ENCODE measurements around the gene FBLN5. TPM values are rescaled to one million over a fixed set of nuclear protein-coding genes. Genes with fewer than 3 reads are reported as not detected.
A peak's percentile ranks its signal among the peaks of the same experiment; 100 is the strongest.

The FBLN5 gene
- total and polyA plus RNA-seq, 8 donors = 20.1 to 151 (median 48.6) TPM

GRCh38 chr14:91830777-91831176 lies 116.7 kb downstream of the FBLN5 start:
- Histone ChIP-seq H3K27ac (peak overlapping the region; percentile 20 to 60 (median 42)), H3K4me3 (no peak overlapping the region), H3K36me3 (no peaks in the 10 kb centered on the region), H3K9me3 (no peaks in the 10 kb centered on the region), H3K4me1 (peaks cover 2 to 45% (median 23%) of the 10 kb centered on the region in 4 donors), H3K27me3 (peaks cover 0 to 4% (median 0%) of the 10 kb centered on the region in 3 donors)
- DNase-seq = peak; percentile 68 to 77
- TF ChIP-seq POLR2AphosphoS5 (IDR thresholded peaks at IDR 0.05) (peak in 2 of 3 donors; percentile 31 to 57), CTCF (IDR thresholded peaks at IDR 0.05) (no peak)
- WGBS, 5 donors = 15 to 46% (median 21%) methylated on average over 3 of the region's 3 CpGs
- intact Hi-C loops (cut with DNase I; ENCODE audit: low total_unique reads) = no loop called here

- H3K36me3 ChIP-seq = no peaks in the 10 kb centered on the region
- no peaks in the 10 kb centered on the region for H3K27me3 ChIP-seq
- 36 to 46% (median 38%) methylated on average over 2 of the region's 2 CpGs for WGBS, 5 donors
- intact Hi-C loops (cut with DNase I; ENCODE audit: low total_unique reads) = no loop called here
- peaks cover 0 to 45% (median 23%) of the 10 kb centered on the region in 4 donors for H3K4me1 ChIP-seq
- H3K27ac ChIP-seq = peak overlapping the region in 2 of 5 donors; percentile 13 to 60
- TF ChIP-seq CTCF (IDR thresholded peaks at IDR 0.05) (no peak), POLR2AphosphoS5 (IDR thresholded peaks at IDR 0.05) (no peak), POLR2A (IDR thresholded peaks at IDR 0.05) (no peak), EP300 (IDR thresholded peaks at IDR 0.05) (no peak)
- H3K9me3 ChIP-seq = no peaks in the 10 kb centered on the region
- H3K4me3 ChIP-seq = no peak overlapping the region
- DNase-seq = no peak
Observed at GRCh38 chr14:91829511-91829910, 118.0 kb downstream of the FBLN5 start.

GRCh38 chr14:91827746-91828145 lies 119.7 kb downstream of the FBLN5 start:
- intact Hi-C loops (cut with DNase I; ENCODE audit: low total_unique reads) = no loop called here
- no peak overlapping the region for H3K27ac ChIP-seq
- no peaks in the 10 kb centered on the region for H3K27me3 ChIP-seq
- no peak for DNase-seq
- H3K9me3 ChIP-seq = no peaks in the 10 kb centered on the region
- peaks cover 0 to 52% (median 23%) of the 10 kb centered on the region in 4 donors for H3K4me1 ChIP-seq
- TF ChIP-seq POLR2AphosphoS5 (IDR thresholded peaks at IDR 0.05) (no peak), CTCF (IDR thresholded peaks at IDR 0.05) (no peak), POLR2A (IDR thresholded peaks at IDR 0.05) (no peak), EP300 (IDR thresholded peaks at IDR 0.05) (no peak)
- H3K4me3 ChIP-seq = no peak overlapping the region
- WGBS, 5 donors = 96 to 100% (median 99%) methylated on average over 1 of the region's 1 CpG
- no peaks in the 10 kb centered on the region for H3K36me3 ChIP-seq

Other genes with a start within 250 kb of the FBLN5 start
- gene CATSPERB, start 215.6 kb downstream of the FBLN5 start, total RNA-seq = 10 to 100 TPM in 3 of 5 donors, 1 to 10 TPM in 2; 1.8 to 56.5 (median 17.3) TPM
- 1 to 10 TPM in 1 of 3 donors, under 1 TPM in 2; 0.31 to 1.6 (median 0.68) TPM for gene CATSPERB, start 215.6 kb downstream of the FBLN5 start, polyA plus RNA-seq
- 100 to 1,000 TPM in 3 of 5 donors, 10 to 100 TPM in 2; 66.6 to 162 (median 106) TPM for gene TC2N, start 80.2 kb downstream of the FBLN5 start, total RNA-seq
- gene TC2N, start 80.2 kb downstream of the FBLN5 start, polyA plus RNA-seq = 10 to 100 TPM; 15.6 to 34.2 (median 19.7) TPM
- gene TRIP11, start 92.4 kb upstream of the FBLN5 start, total RNA-seq = 100 to 1,000 TPM in 1 of 5 donors, 10 to 100 TPM in 4; 20.9 to 135 (median 62.6) TPM
- 1 to 10 TPM; 3.5 to 3.8 (median 3.8) TPM for gene TRIP11, start 92.4 kb upstream of the FBLN5 start, polyA plus RNA-seq
- 100 to 1,000 TPM in 1 of 5 donors, 10 to 100 TPM in 3, 1 to 10 TPM in 1; 4.5 to 229 (median 31.6) TPM for gene ATXN3, start 158.9 kb upstream of the FBLN5 start, total RNA-seq
- 10 to 100 TPM; 11.7 to 36.8 (median 18.7) TPM for gene ATXN3, start 158.9 kb upstream of the FBLN5 start, polyA plus RNA-seq
- gene NDUFB1, start 174.0 kb upstream of the FBLN5 start, total RNA-seq = 100 to 1,000 TPM in 4 of 5 donors, 10 to 100 TPM in 1; 22.2 to 517 (median 230) TPM
- 1,000 to 10,000 TPM in 1 of 3 donors, 100 to 1,000 TPM in 2; 801 to 1,152 (median 912) TPM for gene NDUFB1, start 174.0 kb upstream of the FBLN5 start, polyA plus RNA-seq
- gene CPSF2, start 174.3 kb upstream of the FBLN5 start, total RNA-seq = 10 to 100 TPM in 3 of 5 donors, 1 to 10 TPM in 2; 5.8 to 36.6 (median 24.3) TPM
- gene CPSF2, start 174.3 kb upstream of the FBLN5 start, polyA plus RNA-seq = 1 to 10 TPM; 5.5 to 8.3 (median 7.2) TPM